HepG2 (cell line): ENCODE measurements around the gene RCHY1. TPM values are rescaled to one million over a fixed set of nuclear protein-coding genes. Genes with fewer than 3 reads are reported as not detected.
"Not testable (repeated sequence)": the region's sequence is repeated elsewhere in the genome, so short reads cannot be mapped to it uniquely, and the experiment has no call there.

Experiments used
- ATAC-seq: fragments of 200-7000 bp; cut with Tn5 transposase; 3 replicates; pipeline ENCODE4 v1.9.1; 2020; ENCODE audit warnings: mild to moderate bottlenecking, moderate library complexity
- BruUV-seq: library from RNA; stranded (reverse); fragments of 400-500 nt; replicated peaks from 2 replicates; lab custom pipeline; 2021; lab: Mats Ljungman, UMichigan
- CTCF ChIA-PET: fragments of 300-600 bp; formaldehyde crosslinking; extraction: SDS; loops from one replicate; lab custom pipeline; 2021; ENCODE audit warnings: low total read pairs, inconsistent platforms, low intra/inter-chr PET ratio; lab: Yijun Ruan, JAX
- POLR2A ChIA-PET: fragments of 350-600 bp; sonication (Branson Sonifier 250); formaldehyde crosslinking; loops from one replicate; lab custom pipeline; 2020; ENCODE audit warnings: antibody characterized with exemption, inconsistent platforms; lab: Yijun Ruan, JAX
- DNase-seq: peaks from one replicate; pipeline ENCODE4 v3.0.0-alpha.2; 2015; ENCODE audit warnings: low spot score
- FAIRE-seq: peaks from 3 replicates; lab custom pipeline; 2011; peaks lifted over from hg19 to GRCh38; lab: Jason Lieb, UNC
- H2AFZ ChIP-seq: one replicate; pipeline ENCODE4 v1.6.1; 2011; ENCODE audit warnings: low read length, inconsistent platforms
- H3K27ac ChIP-seq: fragments of 300-600 bp; 3 replicates; pipeline ENCODE4 v1.8.0; 2011; ENCODE audit warnings: mixed run types, mild to moderate bottlenecking, mixed read lengths, low read length, inconsistent platforms; ENCODE audit not compliant: insufficient read depth; ENCODE audit errors: extremely low read length
- H3K27me3 ChIP-seq, 2 experiments: fragments of 200-600 bp in 1 of 2; 2 replicates in 1 of 2; 3 replicates in 1 of 2; pipeline versions ENCODE4 v1.6.0 to v1.8.0; 2011; ENCODE audit warnings: low read length in 2 of 2, mild to moderate bottlenecking in 2 of 2, moderate library complexity in 2 of 2, inconsistent platforms in 1 of 2; ENCODE audit not compliant: insufficient read depth in 2 of 2, control insufficient read depth in 1 of 2
- H3K36me3 ChIP-seq, 2 experiments: fragments of 200-600 bp in 1 of 2; replicated peaks in 1 of 2; 2 replicates in 1 of 2; 3 replicates in 1 of 2; pipeline versions ENCODE4 v1.5.1 to v1.8.0; 2011; ENCODE audit warnings: low read length in 2 of 2, inconsistent platforms in 1 of 2; ENCODE audit not compliant: insufficient read depth in 2 of 2, control insufficient read depth in 1 of 2
- H3K4me1 ChIP-seq: 2 replicates; pipeline ENCODE4 v1.5.1; 2012; ENCODE audit warnings: low read length, inconsistent platforms; ENCODE audit not compliant: insufficient read depth
- H3K4me2 ChIP-seq: 2 replicates; pipeline ENCODE4 v1.6.0; 2011; ENCODE audit warnings: low read depth, low read length, inconsistent platforms
- H3K4me3 ChIP-seq, 3 experiments: fragments of 200-600 bp in 1 of 3; sonication (generic), shearing (Covaris generic) in 1 of 3; replicated peaks in 1 of 3; 2 replicates each; pipeline ENCODE4 v1.5.1; 2011 to 2016; ENCODE audit warnings: low read length in 3 of 3, inconsistent platforms in 2 of 3, low read depth in 2 of 3, mild to moderate bottlenecking in 2 of 3, control low read depth in 1 of 3, mixed read lengths in 1 of 3; ENCODE audit not compliant: insufficient read depth in 1 of 3
- H3K79me2 ChIP-seq: one replicate; pipeline ENCODE4 v1.6.1; 2011; ENCODE audit warnings: low read length, inconsistent platforms; ENCODE audit not compliant: insufficient read depth
- H3K9ac ChIP-seq: 2 replicates; pipeline ENCODE4 v1.6.0; 2011; ENCODE audit warnings: mild to moderate bottlenecking, low read depth, low read length, inconsistent platforms; ENCODE audit not compliant: insufficient read depth
- H3K9me3 ChIP-seq: 2 replicates; pipeline ENCODE4 v1.5.1; 2012; ENCODE audit warnings: mild to moderate bottlenecking, low read length
- H4K20me1 ChIP-seq: 2 replicates; pipeline ENCODE4 v1.6.0; 2011; ENCODE audit warnings: inconsistent platforms, mild to moderate bottlenecking, low read length, moderate library complexity; ENCODE audit not compliant: insufficient read depth
- CBX2 ChIP-seq, 2 experiments: fragments of 200-600 bp in 1 of 2; sonication (generic); formaldehyde crosslinking in 1 of 2; IDR thresholded peaks; 2 replicates each; pipeline versions ENCODE4 v1.7.0 to v1.8.1; 2018 to 2022; ENCODE audit warnings: low read depth in 2 of 2, low read length in 1 of 2, mild to moderate bottlenecking in 1 of 2, missing genetic modification reagents in 1 of 2
- CREB1 ChIP-seq, 2 experiments: fragments of 450-650 bp in 1 of 2; IDR thresholded peaks; 2 replicates each; pipeline ENCODE4 v1.6.1; 2016 to 2017; ENCODE audit warnings: control low read depth in 1 of 2, mild to moderate bottlenecking in 1 of 2, missing compliant biosample characterization in 1 of 2, missing genetic modification characterization in 1 of 2
- SAFB2 ChIP-seq: sonication (generic); formaldehyde crosslinking; IDR thresholded peaks from 2 replicates; pipeline ENCODE4 v1.5.1; 2020; ENCODE audit warnings: missing genetic modification reagents, low read depth, mild to moderate bottlenecking, borderline replicate concordance
- SALL2 ChIP-seq: sonication (generic); formaldehyde crosslinking; IDR thresholded peaks from 2 replicates; pipeline ENCODE4 v1.8.1; 2023; ENCODE audit warnings: mild to moderate bottlenecking, missing genetic modification reagents, inconsistent platforms
- SOX5 ChIP-seq: IDR thresholded peaks from 2 replicates; pipeline ENCODE4 v1.6.1; 2016; ENCODE audit warnings: borderline replicate concordance
- TAF15 ChIP-seq: fragments of 200-400 bp; formaldehyde crosslinking; IDR thresholded peaks from one replicate; pipeline ENCODE4 v1.6.1; 2018; ENCODE audit warnings: mild to moderate bottlenecking, low read depth, low read length; ENCODE audit not compliant: poor library complexity, severe bottlenecking
- ZEB1 ChIP-seq: IDR thresholded peaks from 2 replicates; pipeline ENCODE4 v1.6.1; 2012; ENCODE audit warnings: mild to moderate bottlenecking, low read depth, inconsistent platforms; ENCODE audit not compliant: insufficient replicate concordance
- ZSCAN31 ChIP-seq: sonication (generic); formaldehyde crosslinking; IDR thresholded peaks from 2 replicates; pipeline ENCODE4 v1.5.0; 2020; ENCODE audit warnings: low read depth, mild to moderate bottlenecking, missing genetic modification reagents
- WGBS: methylation state at CpG from one replicate; pipeline ENCODE4 v1.1.6; 2017; ENCODE audit warnings: low lambda C conversion rate; 5-methylcytosine and 5-hydroxymethylcytosine counted together
- in situ Hi-C: cut with HindIII; loops from 2 replicates; pipeline ENCODE4 v1.10.0; 2017; ENCODE audit warnings: low pct_unique_long_range_greater_than_20kb; ENCODE audit not compliant: extremely low pct_ligation_motif_present
- intact Hi-C: fragments of 100-400 bp; cut with micrococcal nuclease; formaldehyde crosslinking; loops from one replicate; pipeline ENCODE4 v1.10.0; 2022; ENCODE audit not compliant: unreplicated experiment
- polyA plus RNA-seq, 8 experiments: library from polyadenylated mRNA; depleted of rRNA in 3 of 8; stranded (reverse) in 7 of 8; unstranded in 1 of 8; fragments of >200 nt; fragmentation: Illumina TruSeq in 4 of 8; extraction: Trizol in 4 of 8; gene quantifications; 2 replicates each; pipeline versions ENCODE4 v1.2.1 to v1.2.3, GENCODE V29; 2011 to 2016; ENCODE audit warnings: low read depth in 4 of 8, missing spikeins in 1 of 8, mixed read lengths in 1 of 8; ENCODE audit not compliant: insufficient read depth in 1 of 8
- total RNA-seq, 5 experiments: library from RNA; depleted of rRNA; stranded (reverse); fragments of >200 nt; fragmentation: Illumina TruSeq; extraction: Trizol; gene quantifications; 2 replicates each; pipeline ENCODE4 v1.2.3, GENCODE V29; 2016; ENCODE audit warnings: low read depth in 1 of 5
- TF ChIP-seq, protein P1 (sequence below), 2 experiments: IDR thresholded peaks; 2 replicates each; pipeline ENCODE4 v1.6.1; 2011 to 2012; ENCODE audit warnings: low read length in 2 of 2, borderline replicate concordance in 1 of 2, low read depth in 1 of 2, mild to moderate bottlenecking in 1 of 2, moderate library complexity in 1 of 2
- TF ChIP-seq, protein P2 (sequence below): IDR thresholded peaks from 2 replicates; pipeline ENCODE4 v1.6.1; 2016; ENCODE audit warnings: missing biosample characterization, missing genetic modification reagents, low read depth

RCHY1 gene
- total and polyA plus RNA-seq, 2 of the 13 experiments (the other 11 are each of a cell fraction or from before 2014, with no cell fraction given): 19.9 to 30.5 TPM

DNA sequence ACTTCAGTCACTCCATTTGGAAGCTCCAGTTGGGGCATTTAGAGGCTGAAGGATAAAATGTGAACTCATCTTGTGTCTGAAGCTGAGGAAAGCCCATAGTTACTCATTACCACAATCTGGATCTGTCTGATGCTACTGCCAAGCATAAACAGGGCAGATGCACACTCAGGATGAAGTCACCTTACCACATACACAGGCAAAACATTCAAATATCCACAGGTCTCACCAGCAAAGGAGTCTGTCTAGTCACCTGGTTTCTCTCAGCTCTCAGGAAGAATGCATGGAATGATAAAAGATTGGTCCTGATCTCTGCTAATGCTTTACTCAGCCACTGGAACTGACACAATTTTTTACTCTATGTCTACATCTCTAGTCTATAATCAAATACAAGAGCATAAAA lies 28.6 kb upstream of the RCHY1 start:
- H3K27ac ChIP-seq: no peak overlapping the region
- FAIRE-seq: no peak
- H3K4me2 ChIP-seq: no peak overlapping the region
- no peak overlapping the region for H3K4me3 ChIP-seq
- no peak for ATAC-seq
- no peaks in the 10 kb centered on the region for H3K27me3 ChIP-seq
- peaks cover 2% of the 10 kb centered on the region; the same call in 1 of the 2 replicates for H3K4me1 ChIP-seq
- in situ Hi-C loops: no loop called here
- no peaks in the 10 kb centered on the region for H3K79me2 ChIP-seq
- intact Hi-C loops: no loop called here
- H2AFZ ChIP-seq: no peak overlapping the region
- no peak for DNase-seq
- ChIA-PET POLR2A (no interaction called here), CTCF (no interaction called here)
- no peak overlapping the region for H3K9ac ChIP-seq
- no TSS peak for BruUV-seq
- H3K36me3 ChIP-seq: peaks cover 1 to 6% of the 10 kb centered on the region in 2 experiments; a peak in 1 of 5 replicates
- no peaks in the 10 kb centered on the region for H4K20me1 ChIP-seq
- TF ChIP-seq, protein P1, sequence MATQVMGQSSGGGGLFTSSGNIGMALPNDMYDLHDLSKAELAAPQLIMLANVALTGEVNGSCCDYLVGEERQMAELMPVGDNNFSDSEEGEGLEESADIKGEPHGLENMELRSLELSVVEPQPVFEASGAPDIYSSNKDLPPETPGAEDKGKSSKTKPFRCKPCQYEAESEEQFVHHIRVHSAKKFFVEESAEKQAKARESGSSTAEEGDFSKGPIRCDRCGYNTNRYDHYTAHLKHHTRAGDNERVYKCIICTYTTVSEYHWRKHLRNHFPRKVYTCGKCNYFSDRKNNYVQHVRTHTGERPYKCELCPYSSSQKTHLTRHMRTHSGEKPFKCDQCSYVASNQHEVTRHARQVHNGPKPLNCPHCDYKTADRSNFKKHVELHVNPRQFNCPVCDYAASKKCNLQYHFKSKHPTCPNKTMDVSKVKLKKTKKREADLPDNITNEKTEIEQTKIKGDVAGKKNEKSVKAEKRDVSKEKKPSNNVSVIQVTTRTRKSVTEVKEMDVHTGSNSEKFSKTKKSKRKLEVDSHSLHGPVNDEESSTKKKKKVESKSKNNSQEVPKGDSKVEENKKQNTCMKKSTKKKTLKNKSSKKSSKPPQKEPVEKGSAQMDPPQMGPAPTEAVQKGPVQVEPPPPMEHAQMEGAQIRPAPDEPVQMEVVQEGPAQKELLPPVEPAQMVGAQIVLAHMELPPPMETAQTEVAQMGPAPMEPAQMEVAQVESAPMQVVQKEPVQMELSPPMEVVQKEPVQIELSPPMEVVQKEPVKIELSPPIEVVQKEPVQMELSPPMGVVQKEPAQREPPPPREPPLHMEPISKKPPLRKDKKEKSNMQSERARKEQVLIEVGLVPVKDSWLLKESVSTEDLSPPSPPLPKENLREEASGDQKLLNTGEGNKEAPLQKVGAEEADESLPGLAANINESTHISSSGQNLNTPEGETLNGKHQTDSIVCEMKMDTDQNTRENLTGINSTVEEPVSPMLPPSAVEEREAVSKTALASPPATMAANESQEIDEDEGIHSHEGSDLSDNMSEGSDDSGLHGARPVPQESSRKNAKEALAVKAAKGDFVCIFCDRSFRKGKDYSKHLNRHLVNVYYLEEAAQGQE (IDR thresholded peaks at IDR 0.05; ENCODE audit: borderline replicate concordance in 1 of 2, low read depth in 1 of 2, low read length in 2 of 2): no peak
- TF ChIP-seq ZEB1 (no peak), ZSCAN31 (CRISPR knock-in tag) (no peak), SAFB2 (no peak), SOX5 (CRISPR knock-in tag) (no peak), CBX2 (IDR thresholded peaks at IDR 0.05; ENCODE audit: low read depth, low read length) (no peak), CBX2 (CRISPR knock-in tag; IDR thresholded peaks at IDR 0.05; ENCODE audit: low read depth) (no peak), SALL2 (no peak), TAF15 (no peak), CREB1 (IDR thresholded peaks at IDR 0.05) (no peak), CREB1 (CRISPR knock-in tag; IDR thresholded peaks at IDR 0.05) (no peak)
- TF ChIP-seq, protein P2, sequence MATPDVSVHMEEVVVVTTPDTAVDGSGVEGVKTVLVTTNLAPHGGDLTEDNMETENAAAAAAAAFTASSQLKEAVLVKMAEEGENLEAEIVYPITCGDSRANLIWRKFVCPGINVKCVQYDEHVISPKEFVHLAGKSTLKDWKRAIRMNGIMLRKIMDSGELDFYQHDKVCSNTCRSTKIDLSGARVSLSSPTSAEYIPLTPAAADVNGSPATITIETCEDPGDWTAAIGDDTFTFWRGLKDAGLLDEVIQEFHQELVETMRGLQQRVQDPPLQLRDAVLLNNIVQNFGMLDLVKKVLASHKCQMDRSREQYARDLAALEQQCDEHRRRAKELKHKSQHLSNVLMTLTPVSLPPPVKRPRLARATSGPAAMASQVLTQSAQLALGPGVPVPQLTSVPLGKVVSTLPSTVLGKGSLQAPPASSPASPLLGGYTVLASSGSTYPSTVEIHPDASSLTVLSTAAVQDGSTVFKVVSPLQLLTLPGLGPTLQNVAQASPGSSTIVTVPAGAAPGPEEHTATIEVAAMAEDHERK (CRISPR knock-in tag): no peak
- H3K9me3 ChIP-seq: no peaks in the 10 kb centered on the region

DNA sequence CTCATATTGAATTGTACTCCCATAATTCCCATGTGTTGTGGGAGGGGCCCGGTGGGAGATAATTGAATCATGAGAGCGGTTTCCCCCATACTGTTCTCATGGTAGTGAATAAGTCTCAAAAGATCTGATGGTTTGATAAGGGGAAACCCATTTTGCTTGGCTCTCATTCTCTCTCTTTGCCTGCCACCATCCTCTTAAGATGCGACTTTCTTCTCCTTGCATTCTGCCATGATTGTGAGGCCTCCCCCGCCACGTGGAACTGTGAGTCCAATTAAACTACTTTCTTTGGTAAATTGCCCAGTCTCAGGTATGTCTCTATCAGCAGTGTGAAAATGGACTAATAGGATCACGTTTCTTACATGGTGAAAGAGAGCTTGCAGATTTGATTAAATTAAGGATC lies 23.1 kb upstream of the RCHY1 start:
- H3K4me1 ChIP-seq, DNase-seq, H3K4me3 ChIP-seq, ATAC-seq, H3K79me2 ChIP-seq, FAIRE-seq, H3K36me3 ChIP-seq, H4K20me1 ChIP-seq, BruUV-seq, H3K9me3 ChIP-seq, H3K27ac ChIP-seq, POLR2A ChIA-PET, H3K27me3 ChIP-seq, intact Hi-C loops, CTCF ChIA-PET, H3K4me2 ChIP-seq, H2AFZ ChIP-seq, H3K9ac ChIP-seq, in situ Hi-C loops: not testable (repeated sequence)
- WGBS: 97% methylated on average over 6 of the region's 6 CpGs
